K562 (cell line): ENCODE data around the gene MALAT1. TPM values are rescaled to one million over a fixed set of nuclear protein-coding genes. Genes with fewer than 3 reads are reported as not detected.

Source experiments
- CHD2 ChIP-seq: IDR thresholded peaks from 2 replicates; pipeline ENCODE4 v1.6.1; 2011; ENCODE audit warnings: low read depth, low read length
- HMG20A ChIP-seq: fragments of 450-650 bp; formaldehyde crosslinking; conservative IDR thresholded peaks from 2 replicates; pipeline ENCODE4 v1.4.0; 2020; ENCODE audit warnings: mild to moderate bottlenecking, mixed read lengths
- RBM17 ChIP-seq: fragments of 200-400 bp; formaldehyde crosslinking; IDR thresholded peaks from 2 replicates; pipeline ENCODE4 v1.6.1; 2017; ENCODE audit warnings: low read depth, mild to moderate bottlenecking, low read length, borderline replicate concordance
- TCFL5 ChIP-seq: fragments of 250-450 bp; sonication (Bioruptor Pico); conservative IDR thresholded peaks from 2 replicates; pipeline ENCODE4 v1.6.1; 2021; ENCODE audit warnings: mild to moderate bottlenecking, moderate library complexity, matching md5 sums
- ZFPM2 ChIP-seq: fragments of 250-450 bp; sonication (Bioruptor Pico); IDR thresholded peaks from 2 replicates; pipeline ENCODE4 v1.5.1; 2022; ENCODE audit warnings: mild to moderate bottlenecking
- polyA plus RNA-seq, 8 experiments: library from polyadenylated mRNA; depleted of rRNA in 4 of 8; stranded (reverse) in 5 of 8; unstranded in 3 of 8; fragments of >200 nt; fragmentation: Nextera tagmentation in 2 of 8; fragmentation: Illumina TruSeq in 1 of 8; extraction: Ambion mirVana in 2 of 8; extraction: Trizol in 1 of 8; gene quantifications; 2 replicates each; pipeline versions ENCODE4 v1.2.1 to v1.2.3, GENCODE V29; 2011 to 2014; ENCODE audit warnings: inconsistent platforms in 1 of 8, missing spikeins in 1 of 8
- total RNA-seq, 7 experiments: library from RNA; depleted of rRNA in 6 of 7; stranded (reverse); fragments of >200 nt in 6 of 7; fragmentation: Illumina TruSeq in 2 of 7; extraction: Trizol in 2 of 7; gene quantifications; 2 replicates each; pipeline versions ENCODE4 v1.2.1 to v1.2.3, GENCODE V29; 2011 to 2021; ENCODE audit warnings: low replicate concordance in 1 of 7
- TF ChIP-seq, protein P1 (sequence below): fragments of 450-650 bp; formaldehyde crosslinking; IDR thresholded peaks from 2 replicates; pipeline ENCODE4 v1.4.0; 2020; ENCODE audit warnings: mild to moderate bottlenecking, moderate library complexity
- TF ChIP-seq, protein P2 (sequence below): sonication (generic); formaldehyde crosslinking; IDR thresholded peaks from 2 replicates; pipeline ENCODE4 v1.8.0; 2023; ENCODE audit warnings: missing genetic modification reagents, mild to moderate bottlenecking, borderline replicate concordance
- TF ChIP-seq, protein P3 (sequence below), 3 experiments: IDR thresholded peaks in 2 of 3; conservative IDR thresholded peaks in 1 of 3; 2 replicates each; pipeline ENCODE4 v1.5.1; 2011 to 2012; ENCODE audit warnings: low read length in 3 of 3, mild to moderate bottlenecking in 3 of 3, control low read depth in 2 of 3, improper control_type of control experiment in 1 of 3, inconsistent platforms in 1 of 3, low read depth in 1 of 3, mixed read lengths in 1 of 3, moderate library complexity in 1 of 3; ENCODE audit not compliant: insufficient read depth in 2 of 3
- TF ChIP-seq, protein P4 (sequence below): sonication (generic); formaldehyde crosslinking; IDR thresholded peaks from 2 replicates; pipeline ENCODE4 v1.9.0; 2022; ENCODE audit warnings: mild to moderate bottlenecking, missing genetic modification reagents
- TF ChIP-seq, protein P5 (sequence below): fragments of 450-650 bp; formaldehyde crosslinking; IDR thresholded peaks from 2 replicates; pipeline ENCODE4 v1.4.0; 2020; ENCODE audit warnings: mild to moderate bottlenecking, mixed read lengths
- TF ChIP-seq, protein P6 (sequence below): sonication (generic); formaldehyde crosslinking; IDR thresholded peaks from 2 replicates; pipeline ENCODE4 v1.4.0; 2020; ENCODE audit warnings: mild to moderate bottlenecking, missing genetic modification reagents

The MALAT1 gene
- total and polyA plus RNA-seq, 9 of the 15 experiments (the other 6 are each of a cell fraction or from before 2014, with no cell fraction given) = 363 to 8,715 (median 2,351) TPM

DNA sequence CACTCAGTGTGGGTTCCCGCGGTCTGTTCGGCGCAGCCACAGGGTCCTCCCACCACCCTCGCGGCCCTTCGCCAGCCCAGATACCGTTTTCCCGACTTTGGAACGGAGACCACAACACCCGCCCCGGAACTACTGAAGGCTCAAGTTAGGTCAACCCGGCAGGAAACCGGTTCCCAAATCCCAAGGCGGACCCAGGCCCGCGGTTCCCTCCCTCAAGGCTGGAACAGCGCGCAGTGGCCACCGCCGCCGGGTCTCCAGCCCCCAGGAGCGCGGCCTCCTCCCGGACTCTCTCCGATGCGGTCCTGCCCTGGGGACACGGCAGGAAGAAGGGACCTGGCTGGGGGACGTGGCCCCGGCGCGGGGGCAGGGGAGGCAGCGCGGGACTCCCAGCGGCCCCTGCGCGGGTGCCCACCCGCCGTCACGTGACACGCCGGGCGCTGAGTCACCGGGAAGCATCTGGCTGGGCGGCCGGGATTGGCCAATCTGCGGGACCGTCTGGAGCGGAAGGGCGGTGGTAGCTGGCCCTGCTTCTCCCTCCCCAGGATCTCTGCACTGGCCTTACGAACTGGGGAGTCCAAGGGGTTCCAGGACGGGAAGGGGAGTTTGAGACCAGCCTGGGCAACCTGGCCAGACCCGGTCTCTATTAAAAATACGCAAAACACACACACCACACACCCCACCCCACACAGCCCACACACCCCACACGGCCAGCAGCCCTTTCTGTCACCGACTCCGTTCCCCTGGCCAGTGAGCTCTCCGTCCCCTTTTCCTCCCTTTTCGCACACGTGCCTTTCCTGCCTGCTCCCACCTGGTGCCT, 21.5 kb upstream of the MALAT1 start (continued):
- TF ChIP-seq, protein P1, sequence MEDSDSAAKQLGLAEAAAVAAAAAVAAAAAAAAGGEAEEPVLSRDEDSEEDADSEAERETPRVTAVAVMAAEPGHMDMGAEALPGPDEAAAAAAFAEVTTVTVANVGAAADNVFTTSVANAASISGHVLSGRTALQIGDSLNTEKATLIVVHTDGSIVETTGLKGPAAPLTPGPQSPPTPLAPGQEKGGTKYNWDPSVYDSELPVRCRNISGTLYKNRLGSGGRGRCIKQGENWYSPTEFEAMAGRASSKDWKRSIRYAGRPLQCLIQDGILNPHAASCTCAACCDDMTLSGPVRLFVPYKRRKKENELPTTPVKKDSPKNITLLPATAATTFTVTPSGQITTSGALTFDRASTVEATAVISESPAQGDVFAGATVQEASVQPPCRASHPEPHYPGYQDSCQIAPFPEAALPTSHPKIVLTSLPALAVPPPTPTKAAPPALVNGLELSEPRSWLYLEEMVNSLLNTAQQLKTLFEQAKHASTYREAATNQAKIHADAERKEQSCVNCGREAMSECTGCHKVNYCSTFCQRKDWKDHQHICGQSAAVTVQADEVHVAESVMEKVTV (CRISPR knock-in tag) = no peak
- TF ChIP-seq, protein P2, sequence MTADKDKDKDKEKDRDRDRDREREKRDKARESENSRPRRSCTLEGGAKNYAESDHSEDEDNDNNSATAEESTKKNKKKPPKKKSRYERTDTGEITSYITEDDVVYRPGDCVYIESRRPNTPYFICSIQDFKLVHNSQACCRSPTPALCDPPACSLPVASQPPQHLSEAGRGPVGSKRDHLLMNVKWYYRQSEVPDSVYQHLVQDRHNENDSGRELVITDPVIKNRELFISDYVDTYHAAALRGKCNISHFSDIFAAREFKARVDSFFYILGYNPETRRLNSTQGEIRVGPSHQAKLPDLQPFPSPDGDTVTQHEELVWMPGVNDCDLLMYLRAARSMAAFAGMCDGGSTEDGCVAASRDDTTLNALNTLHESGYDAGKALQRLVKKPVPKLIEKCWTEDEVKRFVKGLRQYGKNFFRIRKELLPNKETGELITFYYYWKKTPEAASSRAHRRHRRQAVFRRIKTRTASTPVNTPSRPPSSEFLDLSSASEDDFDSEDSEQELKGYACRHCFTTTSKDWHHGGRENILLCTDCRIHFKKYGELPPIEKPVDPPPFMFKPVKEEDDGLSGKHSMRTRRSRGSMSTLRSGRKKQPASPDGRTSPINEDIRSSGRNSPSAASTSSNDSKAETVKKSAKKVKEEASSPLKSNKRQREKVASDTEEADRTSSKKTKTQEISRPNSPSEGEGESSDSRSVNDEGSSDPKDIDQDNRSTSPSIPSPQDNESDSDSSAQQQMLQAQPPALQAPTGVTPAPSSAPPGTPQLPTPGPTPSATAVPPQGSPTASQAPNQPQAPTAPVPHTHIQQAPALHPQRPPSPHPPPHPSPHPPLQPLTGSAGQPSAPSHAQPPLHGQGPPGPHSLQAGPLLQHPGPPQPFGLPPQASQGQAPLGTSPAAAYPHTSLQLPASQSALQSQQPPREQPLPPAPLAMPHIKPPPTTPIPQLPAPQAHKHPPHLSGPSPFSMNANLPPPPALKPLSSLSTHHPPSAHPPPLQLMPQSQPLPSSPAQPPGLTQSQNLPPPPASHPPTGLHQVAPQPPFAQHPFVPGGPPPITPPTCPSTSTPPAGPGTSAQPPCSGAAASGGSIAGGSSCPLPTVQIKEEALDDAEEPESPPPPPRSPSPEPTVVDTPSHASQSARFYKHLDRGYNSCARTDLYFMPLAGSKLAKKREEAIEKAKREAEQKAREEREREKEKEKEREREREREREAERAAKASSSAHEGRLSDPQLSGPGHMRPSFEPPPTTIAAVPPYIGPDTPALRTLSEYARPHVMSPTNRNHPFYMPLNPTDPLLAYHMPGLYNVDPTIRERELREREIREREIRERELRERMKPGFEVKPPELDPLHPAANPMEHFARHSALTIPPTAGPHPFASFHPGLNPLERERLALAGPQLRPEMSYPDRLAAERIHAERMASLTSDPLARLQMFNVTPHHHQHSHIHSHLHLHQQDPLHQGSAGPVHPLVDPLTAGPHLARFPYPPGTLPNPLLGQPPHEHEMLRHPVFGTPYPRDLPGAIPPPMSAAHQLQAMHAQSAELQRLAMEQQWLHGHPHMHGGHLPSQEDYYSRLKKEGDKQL (CRISPR knock-in tag) = no peak; the same call in 1 of the 2 replicates
- TF ChIP-seq TCFL5 (CRISPR knock-in tag) (no peak), RBM17 (no peak), CHD2 (no peak; the same call in 1 of the 2 replicates), HMG20A (CRISPR knock-in tag) (no peak), ZFPM2 (no peak)
- TF ChIP-seq, protein P3, sequence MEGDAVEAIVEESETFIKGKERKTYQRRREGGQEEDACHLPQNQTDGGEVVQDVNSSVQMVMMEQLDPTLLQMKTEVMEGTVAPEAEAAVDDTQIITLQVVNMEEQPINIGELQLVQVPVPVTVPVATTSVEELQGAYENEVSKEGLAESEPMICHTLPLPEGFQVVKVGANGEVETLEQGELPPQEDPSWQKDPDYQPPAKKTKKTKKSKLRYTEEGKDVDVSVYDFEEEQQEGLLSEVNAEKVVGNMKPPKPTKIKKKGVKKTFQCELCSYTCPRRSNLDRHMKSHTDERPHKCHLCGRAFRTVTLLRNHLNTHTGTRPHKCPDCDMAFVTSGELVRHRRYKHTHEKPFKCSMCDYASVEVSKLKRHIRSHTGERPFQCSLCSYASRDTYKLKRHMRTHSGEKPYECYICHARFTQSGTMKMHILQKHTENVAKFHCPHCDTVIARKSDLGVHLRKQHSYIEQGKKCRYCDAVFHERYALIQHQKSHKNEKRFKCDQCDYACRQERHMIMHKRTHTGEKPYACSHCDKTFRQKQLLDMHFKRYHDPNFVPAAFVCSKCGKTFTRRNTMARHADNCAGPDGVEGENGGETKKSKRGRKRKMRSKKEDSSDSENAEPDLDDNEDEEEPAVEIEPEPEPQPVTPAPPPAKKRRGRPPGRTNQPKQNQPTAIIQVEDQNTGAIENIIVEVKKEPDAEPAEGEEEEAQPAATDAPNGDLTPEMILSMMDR (IDR thresholded peaks at IDR 0.05 in 2 of 3, conservative IDR thresholded peaks at IDR 0.05 in 1 of 3; ENCODE audit: insufficient read depth in 2 of 3, low read depth in 1 of 3, low read length in 3 of 3) = no peak
- TF ChIP-seq, protein P4, sequence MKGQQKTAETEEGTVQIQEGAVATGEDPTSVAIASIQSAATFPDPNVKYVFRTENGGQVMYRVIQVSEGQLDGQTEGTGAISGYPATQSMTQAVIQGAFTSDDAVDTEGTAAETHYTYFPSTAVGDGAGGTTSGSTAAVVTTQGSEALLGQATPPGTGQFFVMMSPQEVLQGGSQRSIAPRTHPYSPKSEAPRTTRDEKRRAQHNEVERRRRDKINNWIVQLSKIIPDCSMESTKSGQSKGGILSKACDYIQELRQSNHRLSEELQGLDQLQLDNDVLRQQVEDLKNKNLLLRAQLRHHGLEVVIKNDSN (CRISPR knock-in tag) = peak; percentile 98
- TF ChIP-seq, protein P5, sequence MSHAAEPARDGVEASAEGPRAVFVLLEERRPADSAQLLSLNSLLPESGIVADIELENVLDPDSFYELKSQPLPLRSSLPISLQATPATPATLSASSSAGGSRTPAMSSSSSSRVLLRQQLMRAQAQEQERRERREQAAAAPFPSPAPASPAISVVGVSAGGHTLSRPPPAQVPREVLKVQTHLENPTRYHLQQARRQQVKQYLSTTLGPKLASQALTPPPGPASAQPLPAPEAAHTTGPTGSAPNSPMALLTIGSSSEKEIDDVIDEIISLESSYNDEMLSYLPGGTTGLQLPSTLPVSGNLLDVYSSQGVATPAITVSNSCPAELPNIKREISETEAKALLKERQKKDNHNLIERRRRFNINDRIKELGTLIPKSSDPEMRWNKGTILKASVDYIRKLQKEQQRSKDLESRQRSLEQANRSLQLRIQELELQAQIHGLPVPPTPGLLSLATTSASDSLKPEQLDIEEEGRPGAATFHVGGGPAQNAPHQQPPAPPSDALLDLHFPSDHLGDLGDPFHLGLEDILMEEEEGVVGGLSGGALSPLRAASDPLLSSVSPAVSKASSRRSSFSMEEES (CRISPR knock-in tag) = peak; percentile 100
- TF ChIP-seq, protein P6, sequence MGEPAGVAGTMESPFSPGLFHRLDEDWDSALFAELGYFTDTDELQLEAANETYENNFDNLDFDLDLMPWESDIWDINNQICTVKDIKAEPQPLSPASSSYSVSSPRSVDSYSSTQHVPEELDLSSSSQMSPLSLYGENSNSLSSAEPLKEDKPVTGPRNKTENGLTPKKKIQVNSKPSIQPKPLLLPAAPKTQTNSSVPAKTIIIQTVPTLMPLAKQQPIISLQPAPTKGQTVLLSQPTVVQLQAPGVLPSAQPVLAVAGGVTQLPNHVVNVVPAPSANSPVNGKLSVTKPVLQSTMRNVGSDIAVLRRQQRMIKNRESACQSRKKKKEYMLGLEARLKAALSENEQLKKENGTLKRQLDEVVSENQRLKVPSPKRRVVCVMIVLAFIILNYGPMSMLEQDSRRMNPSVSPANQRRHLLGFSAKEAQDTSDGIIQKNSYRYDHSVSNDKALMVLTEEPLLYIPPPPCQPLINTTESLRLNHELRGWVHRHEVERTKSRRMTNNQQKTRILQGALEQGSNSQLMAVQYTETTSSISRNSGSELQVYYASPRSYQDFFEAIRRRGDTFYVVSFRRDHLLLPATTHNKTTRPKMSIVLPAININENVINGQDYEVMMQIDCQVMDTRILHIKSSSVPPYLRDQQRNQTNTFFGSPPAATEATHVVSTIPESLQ (CRISPR knock-in tag) = peak; percentile 78; the same call in 1 of the 2 replicates
